Neuron (in vitro differentiated cells): ENCODE data around the gene PITPNC1.
"Not testable (repeated sequence)": the region's sequence is repeated elsewhere in the genome, so short reads cannot be mapped to it uniquely, and the experiment has no call there.

Experiments used
- H2AFZ ChIP-seq: one replicate; pipeline ENCODE4 v1.6.1; 2013; ENCODE audit warnings: low read depth, mild to moderate bottlenecking, inconsistent platforms, low read length, moderate library complexity
- H3K27me3 ChIP-seq: one replicate; pipeline ENCODE4 v1.6.1; 2013; ENCODE audit warnings: low read length; ENCODE audit not compliant: insufficient read depth
- H3K36me3 ChIP-seq: one replicate; pipeline ENCODE4 v1.6.1; 2013; ENCODE audit warnings: low read length; ENCODE audit not compliant: insufficient read depth
- H3K4me1 ChIP-seq: one replicate; pipeline ENCODE4 v1.6.1; 2013; ENCODE audit warnings: low read length; ENCODE audit not compliant: insufficient read depth
- H3K4me3 ChIP-seq: 2 replicates; pipeline ENCODE4 v1.5.1; 2013; ENCODE audit warnings: mild to moderate bottlenecking, low read length, moderate library complexity
- H3K9me3 ChIP-seq: one replicate; pipeline ENCODE4 v1.6.1; 2013; ENCODE audit warnings: low read length

PITPNC1 gene

GRCh38 chr17:67630836-67631235, 253.8 kb downstream of the PITPNC1 start:
- not testable (repeated sequence) for H3K27me3 ChIP-seq, H3K9me3 ChIP-seq, H3K4me1 ChIP-seq, H2AFZ ChIP-seq, H3K36me3 ChIP-seq, H3K4me3 ChIP-seq

- H3K4me1 ChIP-seq: no peaks in the 10 kb centered on the region
- no peak overlapping the region for H2AFZ ChIP-seq
- H3K36me3 ChIP-seq: no peaks in the 10 kb centered on the region
- no peak overlapping the region for H3K4me3 ChIP-seq
- H3K9me3 ChIP-seq: no peaks in the 10 kb centered on the region
- H3K27me3 ChIP-seq: no peaks in the 10 kb centered on the region
These were observed 255.1 kb downstream of the PITPNC1 start for GRCh38 chr17:67632141-67632540.

- Histone ChIP-seq H3K9me3 (no peaks in the 10 kb centered on the region), H3K4me1 (no peaks in the 10 kb centered on the region), H2AFZ (no peak overlapping the region), H3K4me3 (no peak overlapping the region), H3K36me3 (no peaks in the 10 kb centered on the region), H3K27me3 (no peaks in the 10 kb centered on the region)
These were observed 256.7 kb downstream of the PITPNC1 start for GRCh38 chr17:67633751-67634211.

GRCh38 chr17:67635681-67636080, 258.6 kb downstream of the PITPNC1 start:
- H3K4me1 ChIP-seq: no peaks in the 10 kb centered on the region
- H3K9me3 ChIP-seq: no peaks in the 10 kb centered on the region
- no peaks in the 10 kb centered on the region for H3K36me3 ChIP-seq
- no peak overlapping the region for H2AFZ ChIP-seq
- H3K27me3 ChIP-seq: no peaks in the 10 kb centered on the region
- no peak overlapping the region for H3K4me3 ChIP-seq

- Histone ChIP-seq H3K27me3 (no peaks in the 10 kb centered on the region), H3K4me3 (no peak overlapping the region), H3K36me3 (no peaks in the 10 kb centered on the region), H3K4me1 (no peaks in the 10 kb centered on the region), H3K9me3 (no peaks in the 10 kb centered on the region), H2AFZ (no peak overlapping the region)
These were observed 259.2 kb downstream of the PITPNC1 start for GRCh38 chr17:67636312-67636711.

- Histone ChIP-seq H2AFZ (no peak overlapping the region), H3K36me3 (no peaks in the 10 kb centered on the region), H3K4me3 (no peak overlapping the region), H3K4me1 (no peaks in the 10 kb centered on the region), H3K27me3 (no peaks in the 10 kb centered on the region), H3K9me3 (no peaks in the 10 kb centered on the region)
These were observed 259.9 kb downstream of the PITPNC1 start for GRCh38 chr17:67636834-67637520.

GRCh38 chr17:67637901-67638641, 261.0 kb downstream of the PITPNC1 start:
- H3K9me3 ChIP-seq: no peaks in the 10 kb centered on the region
- no peak overlapping the region for H2AFZ ChIP-seq
- H3K4me3 ChIP-seq: no peak overlapping the region
- no peaks in the 10 kb centered on the region for H3K36me3 ChIP-seq
- no peaks in the 10 kb centered on the region for H3K4me1 ChIP-seq
- no peaks in the 10 kb centered on the region for H3K27me3 ChIP-seq

GRCh38 chr17:67638871-67639270, 261.8 kb downstream of the PITPNC1 start:
- Histone ChIP-seq H3K36me3 (no peaks in the 10 kb centered on the region), H3K4me1 (no peaks in the 10 kb centered on the region), H3K4me3 (no peak overlapping the region), H2AFZ (no peak overlapping the region), H3K9me3 (no peaks in the 10 kb centered on the region), H3K27me3 (no peaks in the 10 kb centered on the region)

- no peaks in the 10 kb centered on the region for H3K27me3 ChIP-seq
- H3K4me3 ChIP-seq: no peak overlapping the region
- no peaks in the 10 kb centered on the region for H3K9me3 ChIP-seq
- no peak overlapping the region for H2AFZ ChIP-seq
- no peaks in the 10 kb centered on the region for H3K36me3 ChIP-seq
- H3K4me1 ChIP-seq: no peaks in the 10 kb centered on the region
These were observed 262.5 kb downstream of the PITPNC1 start for GRCh38 chr17:67639555-67639954.

- Histone ChIP-seq H3K4me1 (no peaks in the 10 kb centered on the region), H3K27me3 (no peaks in the 10 kb centered on the region), H3K36me3 (no peaks in the 10 kb centered on the region), H3K9me3 (no peaks in the 10 kb centered on the region), H2AFZ (no peak overlapping the region), H3K4me3 (no peak overlapping the region)
These were observed 262.9 kb downstream of the PITPNC1 start for GRCh38 chr17:67639979-67640378.

- H3K4me1 ChIP-seq: no peaks in the 10 kb centered on the region
- no peak overlapping the region for H3K4me3 ChIP-seq
- H3K9me3 ChIP-seq: no peaks in the 10 kb centered on the region
- H3K27me3 ChIP-seq: no peaks in the 10 kb centered on the region
- H3K36me3 ChIP-seq: no peaks in the 10 kb centered on the region
- no peak overlapping the region for H2AFZ ChIP-seq
These were observed 265.4 kb downstream of the PITPNC1 start for GRCh38 chr17:67642488-67642887.

- no peaks in the 10 kb centered on the region for H3K4me1 ChIP-seq
- no peak overlapping the region for H3K4me3 ChIP-seq
- no peaks in the 10 kb centered on the region for H3K9me3 ChIP-seq
- H3K27me3 ChIP-seq: no peaks in the 10 kb centered on the region
- no peak overlapping the region for H2AFZ ChIP-seq
- no peaks in the 10 kb centered on the region for H3K36me3 ChIP-seq
These were observed 267.0 kb downstream of the PITPNC1 start for GRCh38 chr17:67644061-67644460.

- H3K4me3 ChIP-seq, H3K27me3 ChIP-seq, H3K36me3 ChIP-seq, H3K9me3 ChIP-seq, H2AFZ ChIP-seq, H3K4me1 ChIP-seq: not testable (repeated sequence)
These were observed 268.1 kb downstream of the PITPNC1 start for GRCh38 chr17:67645195-67645594.
